HUES48 (cell line): ENCODE measurements around the gene PRKAG3.

Experiments
- H3K27ac ChIP-seq: one replicate; pipeline ENCODE4 v1.7.0; 2013; ENCODE audit warnings: low read depth, low read length, inconsistent platforms
- H3K27me3 ChIP-seq: 2 replicates; pipeline ENCODE4 v1.6.1; 2013; ENCODE audit warnings: mild to moderate bottlenecking, low read length; ENCODE audit not compliant: control insufficient read depth, insufficient read depth
- H3K36me3 ChIP-seq: 2 replicates; pipeline ENCODE4 v1.6.1; 2013; ENCODE audit warnings: low read length; ENCODE audit not compliant: control insufficient read depth, insufficient read depth
- H3K4me1 ChIP-seq: 2 replicates; pipeline ENCODE4 v1.6.1; 2013; ENCODE audit warnings: mild to moderate bottlenecking, low read length; ENCODE audit not compliant: control insufficient read depth, insufficient read depth
- H3K4me3 ChIP-seq: 2 replicates; pipeline ENCODE4 v1.5.1; 2013; ENCODE audit warnings: mild to moderate bottlenecking, low read depth, low read length
- H3K9ac ChIP-seq: 2 replicates; pipeline ENCODE4 v1.6.1; 2013; ENCODE audit warnings: mild to moderate bottlenecking, low read depth, low read length, moderate library complexity
- H3K9me3 ChIP-seq: 2 replicates; pipeline ENCODE4 v1.6.1; 2013; ENCODE audit warnings: low read length; ENCODE audit not compliant: control insufficient read depth, insufficient read depth

PRKAG3 gene

GRCh38 chr2:218823196-218823855, 8.3 kb downstream of the PRKAG3 start:
- no peaks in the 10 kb centered on the region for H3K27me3 ChIP-seq
- no peaks in the 10 kb centered on the region for H3K4me1 ChIP-seq
- no peak overlapping the region for H3K27ac ChIP-seq
- H3K4me3 ChIP-seq: no peak overlapping the region
- H3K9me3 ChIP-seq: no peaks in the 10 kb centered on the region
- H3K36me3 ChIP-seq: no peaks in the 10 kb centered on the region
- no peak overlapping the region for H3K9ac ChIP-seq

DNA sequence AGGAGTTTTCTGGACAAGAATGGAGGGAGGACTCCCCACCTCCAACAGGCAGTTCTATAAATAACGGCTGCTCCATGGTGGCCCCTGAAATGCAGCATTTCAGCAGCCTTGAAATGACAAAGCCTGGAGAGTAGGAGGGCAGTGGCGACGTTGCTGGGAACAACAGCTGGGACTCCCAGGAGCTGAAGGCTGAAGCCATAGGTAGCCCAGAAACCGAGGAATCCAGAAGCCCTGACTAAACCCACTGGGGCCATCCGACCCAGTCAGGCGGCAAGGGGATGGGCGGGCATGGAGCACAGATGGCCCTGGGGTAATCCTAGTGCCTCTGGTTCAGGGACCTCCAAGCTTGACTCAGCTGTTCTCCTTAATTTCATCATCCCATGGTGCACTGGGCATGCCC, 9.0 kb downstream of the PRKAG3 start:
- no peak overlapping the region for H3K9ac ChIP-seq
- H3K36me3 ChIP-seq: no peaks in the 10 kb centered on the region
- H3K9me3 ChIP-seq: no peaks in the 10 kb centered on the region
- H3K27ac ChIP-seq: no peak overlapping the region
- no peaks in the 10 kb centered on the region for H3K27me3 ChIP-seq
- no peaks in the 10 kb centered on the region for H3K4me1 ChIP-seq
- H3K4me3 ChIP-seq: no peak overlapping the region

DNA sequence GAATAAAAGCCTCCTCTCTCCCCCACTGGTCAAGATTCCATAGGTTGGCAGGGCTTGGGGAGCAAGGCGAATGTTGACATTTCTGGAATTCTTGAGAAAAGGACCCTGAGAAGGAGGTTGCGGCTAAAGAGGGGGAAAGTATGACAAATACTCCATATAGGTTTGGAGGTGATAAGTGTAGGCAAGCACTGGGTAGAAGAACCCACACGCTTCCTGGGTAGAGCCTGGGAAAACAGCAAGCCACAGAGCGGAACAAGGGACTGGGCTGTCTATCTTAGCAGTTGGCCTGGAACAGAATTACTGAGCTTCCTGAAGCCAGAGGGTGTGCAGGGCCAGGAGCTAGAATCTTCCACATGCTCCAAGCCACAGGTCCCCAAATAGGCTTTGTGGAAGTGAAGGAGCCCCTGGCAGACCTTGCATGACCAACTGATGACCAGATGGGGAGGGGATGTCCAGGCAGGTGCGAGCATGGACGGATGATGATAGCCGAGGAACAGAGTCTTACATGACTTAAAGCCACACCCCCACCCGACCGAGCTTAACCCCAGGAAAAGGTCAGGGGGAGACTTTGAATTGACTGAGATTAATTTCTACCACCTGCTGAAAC, 9.9 kb downstream of the PRKAG3 start:
- no peak overlapping the region for H3K27ac ChIP-seq
- H3K36me3 ChIP-seq: no peaks in the 10 kb centered on the region
- no peak overlapping the region for H3K4me3 ChIP-seq
- no peaks in the 10 kb centered on the region for H3K9me3 ChIP-seq
- H3K27me3 ChIP-seq: no peaks in the 10 kb centered on the region
- H3K9ac ChIP-seq: no peak overlapping the region
- H3K4me1 ChIP-seq: no peaks in the 10 kb centered on the region

DNA sequence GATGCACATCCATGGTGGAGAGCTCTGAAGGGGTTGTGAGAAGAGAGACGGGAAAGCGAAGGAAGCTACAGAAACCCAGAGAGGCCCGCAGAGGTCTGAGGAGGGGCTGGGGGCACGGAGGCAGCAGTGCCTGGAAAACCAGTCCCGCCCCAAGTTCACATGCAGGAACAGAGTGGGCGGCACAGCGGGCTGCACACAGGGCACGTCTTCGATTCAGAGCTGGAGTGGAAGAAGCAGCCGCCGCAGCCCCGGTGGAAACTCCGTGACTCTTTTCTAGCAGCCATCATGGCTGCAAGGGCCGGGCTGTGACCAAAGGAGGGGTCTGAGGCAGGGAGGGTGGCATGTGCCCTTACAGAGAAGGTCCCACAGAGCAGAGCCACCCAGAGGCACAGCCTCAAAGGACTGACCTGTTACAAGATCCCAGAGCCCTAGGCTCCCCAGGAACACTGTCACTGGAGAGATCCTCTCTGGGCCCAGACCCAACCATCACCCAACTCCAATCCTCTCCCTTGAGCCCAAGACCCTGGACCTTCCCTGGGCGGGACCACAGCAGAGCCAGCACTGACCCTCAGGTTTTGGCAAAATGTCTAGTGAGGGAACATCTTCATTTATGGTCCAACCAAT, 10.7 kb downstream of the PRKAG3 start:
- H3K4me1 ChIP-seq: no peaks in the 10 kb centered on the region

GRCh38 chr2:218819093-218819492, 12.5 kb downstream of the PRKAG3 start:
- Histone ChIP-seq H3K4me3 (no peak overlapping the region), H3K4me1 (no peaks in the 10 kb centered on the region), H3K9me3 (no peaks in the 10 kb centered on the region), H3K27ac (no peak overlapping the region), H3K36me3 (no peaks in the 10 kb centered on the region), H3K27me3 (no peaks in the 10 kb centered on the region), H3K9ac (no peak overlapping the region)

More for the DNA sequence above, 10.7 kb downstream of the PRKAG3 start:
- H3K27ac ChIP-seq: no peak overlapping the region
- H3K9ac ChIP-seq: no peak overlapping the region
- H3K4me3 ChIP-seq: no peak overlapping the region
- H3K9me3 ChIP-seq: no peaks in the 10 kb centered on the region
- H3K36me3 ChIP-seq: no peaks in the 10 kb centered on the region
- no peaks in the 10 kb centered on the region for H3K27me3 ChIP-seq

DNA sequence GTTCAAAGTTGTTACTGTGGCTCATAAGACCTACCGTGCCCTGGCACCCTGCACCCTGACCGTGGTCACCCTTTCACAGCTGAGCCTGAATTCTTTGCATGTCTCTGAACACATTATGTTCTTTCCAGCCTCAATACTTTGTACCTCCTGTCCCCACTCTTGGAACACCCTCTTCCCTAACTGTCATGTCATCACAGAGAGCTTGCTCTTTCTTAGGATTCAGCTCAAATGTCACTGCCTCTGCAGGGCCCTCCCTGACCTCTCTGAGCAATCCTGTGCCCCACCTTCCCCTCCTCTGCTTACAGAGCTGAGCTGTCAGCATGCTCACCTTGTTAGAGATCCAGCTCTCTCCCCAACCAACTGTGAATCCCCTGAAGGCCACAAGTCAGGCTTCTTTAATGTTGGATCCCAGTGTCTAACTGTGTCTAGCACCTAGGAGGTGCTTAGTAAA, 15.0 kb downstream of the PRKAG3 start:
- no peak overlapping the region for H3K4me3 ChIP-seq
- no peaks in the 10 kb centered on the region for H3K4me1 ChIP-seq
- H3K27ac ChIP-seq: no peak overlapping the region
- H3K36me3 ChIP-seq: no peaks in the 10 kb centered on the region
- H3K27me3 ChIP-seq: no peaks in the 10 kb centered on the region
- no peaks in the 10 kb centered on the region for H3K9me3 ChIP-seq
- H3K9ac ChIP-seq: no peak overlapping the region

- H3K9me3 ChIP-seq: no peaks in the 10 kb centered on the region
- H3K27ac ChIP-seq: no peak overlapping the region
- no peak overlapping the region for H3K4me3 ChIP-seq
- no peaks in the 10 kb centered on the region for H3K36me3 ChIP-seq
- no peak overlapping the region for H3K9ac ChIP-seq
- no peaks in the 10 kb centered on the region for H3K4me1 ChIP-seq
- no peaks in the 10 kb centered on the region for H3K27me3 ChIP-seq
Measured at GRCh38 chr2:218815649-218816048, 16.0 kb downstream of the PRKAG3 start.

- Histone ChIP-seq H3K4me1 (no peaks in the 10 kb centered on the region), H3K9ac (no peak overlapping the region), H3K27ac (no peak overlapping the region), H3K9me3 (no peaks in the 10 kb centered on the region), H3K27me3 (no peaks in the 10 kb centered on the region), H3K36me3 (no peaks in the 10 kb centered on the region), H3K4me3 (no peak overlapping the region)
Measured at GRCh38 chr2:218815244-218815637, 16.4 kb downstream of the PRKAG3 start.

GRCh38 chr2:218814540-218815243, 16.9 kb downstream of the PRKAG3 start:
- no peaks in the 10 kb centered on the region for H3K9me3 ChIP-seq
- no peak overlapping the region for H3K9ac ChIP-seq
- no peaks in the 10 kb centered on the region for H3K27me3 ChIP-seq
- H3K4me3 ChIP-seq: no peak overlapping the region
- H3K36me3 ChIP-seq: no peaks in the 10 kb centered on the region
- no peaks in the 10 kb centered on the region for H3K4me1 ChIP-seq
- no peak overlapping the region for H3K27ac ChIP-seq

DNA sequence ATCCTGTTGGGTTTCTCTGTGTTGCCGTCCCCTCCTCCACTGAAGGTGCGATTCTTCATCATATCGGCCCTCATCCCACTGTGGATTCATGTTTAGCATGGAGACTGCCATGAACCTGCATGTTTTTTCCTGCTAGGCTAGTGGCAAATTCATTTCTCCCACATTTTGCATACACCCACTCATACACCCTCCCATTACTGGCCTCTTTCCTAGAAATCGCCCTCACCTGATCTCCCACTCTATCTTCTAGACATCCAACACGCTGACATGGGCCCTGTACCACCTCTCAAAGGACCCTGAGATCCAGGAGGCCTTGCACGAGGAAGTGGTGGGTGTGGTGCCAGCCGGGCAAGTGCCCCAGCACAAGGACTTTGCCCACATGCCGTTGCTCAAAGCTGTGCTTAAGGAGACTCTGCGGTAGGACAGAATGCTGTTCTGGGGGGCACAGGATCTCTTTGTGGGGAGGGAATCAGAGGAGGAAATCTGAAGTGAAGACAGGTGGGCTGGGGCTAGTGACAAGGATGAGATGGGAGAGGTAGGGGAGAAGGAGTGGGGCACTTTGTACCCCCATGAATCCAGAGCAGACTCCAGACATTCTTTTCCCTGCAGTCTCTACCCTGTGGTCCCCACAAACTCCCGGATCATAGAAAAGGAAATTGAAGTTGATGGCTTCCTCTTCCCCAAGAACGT, 17.7 kb downstream of the PRKAG3 start:
- no peaks in the 10 kb centered on the region for H3K9me3 ChIP-seq
- H3K9ac ChIP-seq: no peak overlapping the region
- no peak overlapping the region for H3K4me3 ChIP-seq
- H3K4me1 ChIP-seq: no peaks in the 10 kb centered on the region
- H3K36me3 ChIP-seq: no peaks in the 10 kb centered on the region
- H3K27me3 ChIP-seq: no peaks in the 10 kb centered on the region
- no peak overlapping the region for H3K27ac ChIP-seq
